Panc1 (cell line): ENCODE measurements around the gene PTPRH.

Experiments
- POLR2AphosphoS5 ChIP-seq: IDR thresholded peaks from 2 replicates; pipeline ENCODE4 v1.6.1; 2012; ENCODE audit warnings: mild to moderate bottlenecking, low read depth, low read length, moderate library complexity
- SIN3A ChIP-seq: IDR thresholded peaks from 2 replicates; pipeline ENCODE4 v1.6.1; 2012; ENCODE audit warnings: low read depth, mild to moderate bottlenecking, low read length, moderate library complexity, borderline replicate concordance; ENCODE audit not compliant: insufficient read depth
- TCF7L2 ChIP-seq: IDR thresholded peaks from 2 replicates; pipeline ENCODE4 v1.6.1; 2011; ENCODE audit warnings: mild to moderate bottlenecking, low read depth, low read length, inconsistent platforms
- TF ChIP-seq, protein P1 (sequence below): fragments of 450-650 bp; IDR thresholded peaks from 2 replicates; pipeline ENCODE4 v1.5.1; 2017; ENCODE audit warnings: mild to moderate bottlenecking
- TF ChIP-seq, protein P2 (sequence below), 2 experiments: IDR thresholded peaks; 2 replicates each; pipeline ENCODE4 v1.6.1; 2011 to 2012; ENCODE audit warnings: low read depth in 2 of 2, control low read depth in 1 of 2, low read length in 1 of 2, mild to moderate bottlenecking in 1 of 2, moderate library complexity in 1 of 2; ENCODE audit not compliant: insufficient read depth in 1 of 2

DNA sequence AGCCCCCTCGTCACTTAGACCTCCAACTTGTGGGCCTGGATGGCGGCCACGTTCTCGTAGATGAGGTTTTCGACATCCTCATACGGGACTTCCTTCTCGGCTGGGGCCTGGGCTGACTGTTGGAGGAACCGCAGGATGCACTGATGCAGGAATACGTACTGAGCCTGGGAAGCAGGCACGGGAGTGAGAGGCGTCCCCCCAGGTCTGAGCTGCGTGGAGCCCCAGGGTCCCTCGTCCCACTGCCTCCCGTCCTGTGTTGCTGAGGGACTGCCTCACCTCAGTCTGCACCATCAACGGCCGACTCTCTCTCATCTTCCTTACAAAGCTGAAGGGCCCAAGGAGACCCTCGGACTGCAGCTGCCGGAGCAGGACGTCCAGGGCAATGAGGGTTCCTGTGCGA, 27.6 kb downstream of the PTPRH start:
- TF ChIP-seq POLR2AphosphoS5 (no peak), TCF7L2 (no peak), SIN3A (no peak)
- TF ChIP-seq, protein P1, sequence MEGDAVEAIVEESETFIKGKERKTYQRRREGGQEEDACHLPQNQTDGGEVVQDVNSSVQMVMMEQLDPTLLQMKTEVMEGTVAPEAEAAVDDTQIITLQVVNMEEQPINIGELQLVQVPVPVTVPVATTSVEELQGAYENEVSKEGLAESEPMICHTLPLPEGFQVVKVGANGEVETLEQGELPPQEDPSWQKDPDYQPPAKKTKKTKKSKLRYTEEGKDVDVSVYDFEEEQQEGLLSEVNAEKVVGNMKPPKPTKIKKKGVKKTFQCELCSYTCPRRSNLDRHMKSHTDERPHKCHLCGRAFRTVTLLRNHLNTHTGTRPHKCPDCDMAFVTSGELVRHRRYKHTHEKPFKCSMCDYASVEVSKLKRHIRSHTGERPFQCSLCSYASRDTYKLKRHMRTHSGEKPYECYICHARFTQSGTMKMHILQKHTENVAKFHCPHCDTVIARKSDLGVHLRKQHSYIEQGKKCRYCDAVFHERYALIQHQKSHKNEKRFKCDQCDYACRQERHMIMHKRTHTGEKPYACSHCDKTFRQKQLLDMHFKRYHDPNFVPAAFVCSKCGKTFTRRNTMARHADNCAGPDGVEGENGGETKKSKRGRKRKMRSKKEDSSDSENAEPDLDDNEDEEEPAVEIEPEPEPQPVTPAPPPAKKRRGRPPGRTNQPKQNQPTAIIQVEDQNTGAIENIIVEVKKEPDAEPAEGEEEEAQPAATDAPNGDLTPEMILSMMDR, result no peak
- TF ChIP-seq, protein P2, sequence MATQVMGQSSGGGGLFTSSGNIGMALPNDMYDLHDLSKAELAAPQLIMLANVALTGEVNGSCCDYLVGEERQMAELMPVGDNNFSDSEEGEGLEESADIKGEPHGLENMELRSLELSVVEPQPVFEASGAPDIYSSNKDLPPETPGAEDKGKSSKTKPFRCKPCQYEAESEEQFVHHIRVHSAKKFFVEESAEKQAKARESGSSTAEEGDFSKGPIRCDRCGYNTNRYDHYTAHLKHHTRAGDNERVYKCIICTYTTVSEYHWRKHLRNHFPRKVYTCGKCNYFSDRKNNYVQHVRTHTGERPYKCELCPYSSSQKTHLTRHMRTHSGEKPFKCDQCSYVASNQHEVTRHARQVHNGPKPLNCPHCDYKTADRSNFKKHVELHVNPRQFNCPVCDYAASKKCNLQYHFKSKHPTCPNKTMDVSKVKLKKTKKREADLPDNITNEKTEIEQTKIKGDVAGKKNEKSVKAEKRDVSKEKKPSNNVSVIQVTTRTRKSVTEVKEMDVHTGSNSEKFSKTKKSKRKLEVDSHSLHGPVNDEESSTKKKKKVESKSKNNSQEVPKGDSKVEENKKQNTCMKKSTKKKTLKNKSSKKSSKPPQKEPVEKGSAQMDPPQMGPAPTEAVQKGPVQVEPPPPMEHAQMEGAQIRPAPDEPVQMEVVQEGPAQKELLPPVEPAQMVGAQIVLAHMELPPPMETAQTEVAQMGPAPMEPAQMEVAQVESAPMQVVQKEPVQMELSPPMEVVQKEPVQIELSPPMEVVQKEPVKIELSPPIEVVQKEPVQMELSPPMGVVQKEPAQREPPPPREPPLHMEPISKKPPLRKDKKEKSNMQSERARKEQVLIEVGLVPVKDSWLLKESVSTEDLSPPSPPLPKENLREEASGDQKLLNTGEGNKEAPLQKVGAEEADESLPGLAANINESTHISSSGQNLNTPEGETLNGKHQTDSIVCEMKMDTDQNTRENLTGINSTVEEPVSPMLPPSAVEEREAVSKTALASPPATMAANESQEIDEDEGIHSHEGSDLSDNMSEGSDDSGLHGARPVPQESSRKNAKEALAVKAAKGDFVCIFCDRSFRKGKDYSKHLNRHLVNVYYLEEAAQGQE (IDR thresholded peaks at IDR 0.05; ENCODE audit: insufficient read depth in 1 of 2, low read depth in 2 of 2, low read length in 1 of 2), result no peak
